H9 (cell line): ENCODE measurements around the gene BCHE. TPM values are rescaled to one million over a fixed set of nuclear protein-coding genes. Genes with fewer than 3 reads are reported as not detected.

Source experiments
- DNase-seq: peaks from one replicate; pipeline ENCODE4 v3.0.0-alpha.2; 2017
- H2AFZ ChIP-seq: one replicate; pipeline ENCODE4 v1.6.1; 2013; ENCODE audit warnings: mild to moderate bottlenecking, low read length, control low read depth, moderate library complexity
- H2AK5ac ChIP-seq: 2 replicates; pipeline ENCODE4 v1.6.1; 2013; ENCODE audit warnings: low read length, control low read depth, mixed read lengths; ENCODE audit not compliant: insufficient read length
- H2BK120ac ChIP-seq: one replicate; pipeline ENCODE4 v1.6.1; 2013; ENCODE audit warnings: low read depth, mild to moderate bottlenecking, low read length, control low read depth, inconsistent platforms; ENCODE audit not compliant: poor library complexity, severe bottlenecking
- H2BK12ac ChIP-seq: 2 replicates; pipeline ENCODE4 v1.6.1; 2013; ENCODE audit warnings: low read length, control low read depth, mixed read lengths, low read depth; ENCODE audit not compliant: insufficient read length
- H2BK15ac ChIP-seq: 2 replicates; pipeline ENCODE4 v1.6.1; 2013; ENCODE audit warnings: low read depth, low read length, control low read depth
- H2BK20ac ChIP-seq: one replicate; pipeline ENCODE4 v1.6.1; 2013; ENCODE audit warnings: low read depth, mild to moderate bottlenecking, low read length, control low read depth, inconsistent platforms; ENCODE audit not compliant: poor library complexity, severe bottlenecking
- H2BK5ac ChIP-seq: 2 replicates; pipeline ENCODE4 v1.6.1; 2013; ENCODE audit warnings: low read length, control low read depth, mixed read lengths; ENCODE audit not compliant: insufficient read length
- H3K14ac ChIP-seq: 2 replicates; pipeline ENCODE4 v1.6.1; 2013; ENCODE audit warnings: low read length, control low read depth; ENCODE audit not compliant: insufficient read depth
- H3K18ac ChIP-seq: 2 replicates; pipeline ENCODE4 v1.6.1; 2013; ENCODE audit warnings: low read depth, mild to moderate bottlenecking, mixed read lengths, low read length, control low read depth; ENCODE audit not compliant: insufficient read length
- H3K23ac ChIP-seq: 2 replicates; pipeline ENCODE4 v1.6.1; 2013; ENCODE audit warnings: low read length, control low read depth, mixed read lengths, low read depth; ENCODE audit not compliant: insufficient read length
- H3K23me2 ChIP-seq: 2 replicates; pipeline ENCODE4 v1.6.1; 2013; ENCODE audit warnings: low read depth, mild to moderate bottlenecking, mixed read lengths, low read length, control low read depth; ENCODE audit not compliant: insufficient read length, poor library complexity, severe bottlenecking
- H3K27ac ChIP-seq: 2 replicates; pipeline ENCODE4 v1.5.1; 2013; ENCODE audit warnings: low read length, control low read depth, mixed read lengths, low read depth; ENCODE audit not compliant: insufficient read length
- H3K27me3 ChIP-seq: 2 replicates; pipeline ENCODE4 v1.6.1; 2013; ENCODE audit warnings: low read length, control low read depth, inconsistent platforms; ENCODE audit not compliant: insufficient read depth
- H3K4ac ChIP-seq: 2 replicates; pipeline ENCODE4 v1.6.1; 2013; ENCODE audit warnings: low read depth, mild to moderate bottlenecking, control low read depth, inconsistent platforms, low read length, moderate library complexity
- H3K4me1 ChIP-seq: 2 replicates; pipeline ENCODE4 v1.6.1; 2013; ENCODE audit warnings: low read length, control low read depth, inconsistent platforms; ENCODE audit not compliant: insufficient read depth
- H3K4me2 ChIP-seq: 2 replicates; pipeline ENCODE4 v1.6.1; 2013; ENCODE audit warnings: low read length, control low read depth, mixed read lengths; ENCODE audit not compliant: insufficient read length, insufficient read depth
- H3K56ac ChIP-seq: 2 replicates; pipeline ENCODE4 v1.6.1; 2013; ENCODE audit warnings: low read depth, mild to moderate bottlenecking, mixed read lengths, low read length, control low read depth; ENCODE audit not compliant: insufficient read length
- H3K79me1 ChIP-seq: 2 replicates; pipeline ENCODE4 v1.6.1; 2013; ENCODE audit warnings: low read depth, mild to moderate bottlenecking, moderate library complexity, low read length, control low read depth, inconsistent platforms; ENCODE audit not compliant: insufficient read depth, poor library complexity, severe bottlenecking
- H3K79me2 ChIP-seq: 2 replicates; pipeline ENCODE4 v1.6.1; 2013; ENCODE audit warnings: low read length, control low read depth, inconsistent platforms; ENCODE audit not compliant: insufficient read depth
- H3K9ac ChIP-seq: 2 replicates; pipeline ENCODE4 v1.6.1; 2013; ENCODE audit warnings: low read length, control low read depth, mixed read lengths; ENCODE audit not compliant: insufficient read length; ENCODE audit errors: extremely low read depth
- H3K9me3 ChIP-seq: one replicate; pipeline ENCODE4 v1.6.1; 2013; ENCODE audit warnings: low read depth, low read length, inconsistent platforms; ENCODE audit not compliant: control insufficient read depth
- H3T11ph ChIP-seq: one replicate; pipeline ENCODE4 v1.6.1; 2013; ENCODE audit warnings: mild to moderate bottlenecking, low read length, control low read depth, inconsistent platforms
- H4K20me1 ChIP-seq: one replicate; pipeline ENCODE4 v1.6.1; 2013; ENCODE audit not compliant: control insufficient read depth, insufficient read length, insufficient read depth
- H4K5ac ChIP-seq: 2 replicates; pipeline ENCODE4 v1.6.1; 2013; ENCODE audit warnings: low read depth, mild to moderate bottlenecking, mixed read lengths, low read length, control low read depth; ENCODE audit not compliant: insufficient read length
- H4K8ac ChIP-seq: replicated peaks from 2 replicates; pipeline ENCODE4 v1.6.1; 2013; ENCODE audit warnings: low read length, control low read depth, mixed read lengths, low read depth; ENCODE audit not compliant: insufficient read length
- H4K91ac ChIP-seq: 2 replicates; pipeline ENCODE4 v1.6.1; 2013; ENCODE audit warnings: low read depth, mild to moderate bottlenecking, moderate library complexity, mixed read lengths, low read length, control low read depth; ENCODE audit not compliant: insufficient read length
- H3K27ac Mint-ChIP-seq, 3 experiments: 2 replicates in 2 of 3; 3 replicates in 1 of 3; pipeline ENCODE4 v1.8.0; 2020 to 2021; ENCODE audit warnings: mixed read lengths in 3 of 3, mild to moderate bottlenecking in 1 of 3, moderate library complexity in 1 of 3
- H3K27me3 Mint-ChIP-seq: 2 replicates; pipeline ENCODE4 v1.8.0; 2021; ENCODE audit warnings: low read depth, mild to moderate bottlenecking, moderate library complexity, mixed read lengths
- H3K36me3 Mint-ChIP-seq, 3 experiments: 2 replicates in 2 of 3; 3 replicates in 1 of 3; pipeline ENCODE4 v1.8.0; 2020 to 2021; ENCODE audit warnings: low read depth in 3 of 3, mixed read lengths in 3 of 3; ENCODE audit not compliant: insufficient read depth in 1 of 3
- H3K4me1 Mint-ChIP-seq, 2 experiments: 2 replicates each; pipeline ENCODE4 v1.8.0; 2020; ENCODE audit warnings: mixed read lengths in 2 of 2
- H3K4me3 Mint-ChIP-seq, 2 experiments: 2 replicates in 1 of 2; 3 replicates in 1 of 2; pipeline ENCODE4 v1.8.0; 2020 to 2021; ENCODE audit warnings: mild to moderate bottlenecking in 2 of 2, mixed read lengths in 2 of 2, moderate library complexity in 1 of 2
- H3K9me3 Mint-ChIP-seq, 2 experiments: 2 replicates in 1 of 2; 3 replicates in 1 of 2; pipeline ENCODE4 v1.8.0; 2020; ENCODE audit warnings: mild to moderate bottlenecking in 2 of 2, mixed read lengths in 2 of 2, moderate library complexity in 1 of 2
- WGBS: extraction: QIAGEN DNeasy Blood & Tissue Kit; methylation state at CpG from one replicate; pipeline ENCODE4 v1.1.7; 2013; ENCODE audit warnings: missing lambda C conversion rate, low lambda C conversion rate, mixed read lengths; ENCODE audit not compliant: insufficient read length; ENCODE audit errors: extremely low coverage; 5-methylcytosine and 5-hydroxymethylcytosine counted together
- total RNA-seq: library from RNA; stranded (reverse); gene quantifications from 2 replicates; pipeline ENCODE4 v1.2.1, GENCODE V29; 2021
- TF ChIP-seq, protein P1 (sequence below): fragments of 200-600 bp; sonication (generic); conservative IDR thresholded peaks from 3 replicates; pipeline ENCODE4 v1.8.0; 2021; ENCODE audit warnings: antibody characterized with exemption, mild to moderate bottlenecking

The BCHE gene
- total RNA-seq, 1 experiment from 2014 or later = 1.4 TPM

GRCh38 chr3:165746874-165747273 is 90.3 kb downstream of the BCHE start:
- Histone ChIP-seq H4K91ac (no peak overlapping the region), H4K8ac (no peak overlapping the region), H2AFZ (no peak overlapping the region), H2BK120ac (no peak overlapping the region), H2AK5ac (no peak overlapping the region), H3K23ac (no peak overlapping the region), H4K20me1 (no peaks in the 10 kb centered on the region), H4K5ac (no peak overlapping the region), H3K18ac (no peak overlapping the region), H3K4me2 (no peak overlapping the region), H3K56ac (no peak overlapping the region), H3K79me2 (no peaks in the 10 kb centered on the region), H3K4ac (no peak overlapping the region), H2BK15ac (no peak overlapping the region), H3T11ph (no peak overlapping the region), H3K23me2 (no peaks in the 10 kb centered on the region), H3K4me1 (no peaks in the 10 kb centered on the region), H3K27me3 (no peaks in the 10 kb centered on the region), H3K9me3 (no peaks in the 10 kb centered on the region), H2BK20ac (no peak overlapping the region), H2BK5ac (no peak overlapping the region), H3K14ac (no peak overlapping the region), H3K27ac (no peak overlapping the region), H3K9ac (no peak overlapping the region), H3K79me1 (no peaks in the 10 kb centered on the region), H2BK12ac (no peak overlapping the region)
- Mint-ChIP-seq H3K4me3 (no peak overlapping the region), H3K9me3 (peaks cover 0 to 2% of the 10 kb centered on the region in 2 experiments; a peak in 2 of 5 replicates), H3K4me1 (0 out of 4 replicates have a peak, but pooled peaks cover 0 to 6% of the 10 kb centered on the region in 2 experiments), H3K27ac (no peak overlapping the region), H3K27me3 (no peaks in the 10 kb centered on the region), H3K36me3 (no peaks in the 10 kb centered on the region)
- DNase-seq = no peak
- TF ChIP-seq, protein P1, sequence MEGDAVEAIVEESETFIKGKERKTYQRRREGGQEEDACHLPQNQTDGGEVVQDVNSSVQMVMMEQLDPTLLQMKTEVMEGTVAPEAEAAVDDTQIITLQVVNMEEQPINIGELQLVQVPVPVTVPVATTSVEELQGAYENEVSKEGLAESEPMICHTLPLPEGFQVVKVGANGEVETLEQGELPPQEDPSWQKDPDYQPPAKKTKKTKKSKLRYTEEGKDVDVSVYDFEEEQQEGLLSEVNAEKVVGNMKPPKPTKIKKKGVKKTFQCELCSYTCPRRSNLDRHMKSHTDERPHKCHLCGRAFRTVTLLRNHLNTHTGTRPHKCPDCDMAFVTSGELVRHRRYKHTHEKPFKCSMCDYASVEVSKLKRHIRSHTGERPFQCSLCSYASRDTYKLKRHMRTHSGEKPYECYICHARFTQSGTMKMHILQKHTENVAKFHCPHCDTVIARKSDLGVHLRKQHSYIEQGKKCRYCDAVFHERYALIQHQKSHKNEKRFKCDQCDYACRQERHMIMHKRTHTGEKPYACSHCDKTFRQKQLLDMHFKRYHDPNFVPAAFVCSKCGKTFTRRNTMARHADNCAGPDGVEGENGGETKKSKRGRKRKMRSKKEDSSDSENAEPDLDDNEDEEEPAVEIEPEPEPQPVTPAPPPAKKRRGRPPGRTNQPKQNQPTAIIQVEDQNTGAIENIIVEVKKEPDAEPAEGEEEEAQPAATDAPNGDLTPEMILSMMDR = no peak
- no CpG with 5 or more reads among the region's 2 CpGs for WGBS
